Pulmonary artery endothelial cell (primary cell): ENCODE results near the gene INHBA. TPM values are rescaled to one million over a fixed set of nuclear protein-coding genes. Genes with fewer than 3 reads are reported as not detected.

Experiments used
- DNase-seq: peaks from one replicate; pipeline ENCODE4 v3.0.0-alpha.2; 2011; ENCODE audit warnings: low read depth, low spot score
- total RNA-seq: library from RNA; depleted of rRNA; stranded (reverse); fragments of >200 nt; gene quantifications from 2 replicates; pipeline ENCODE4 v1.2.3, GENCODE V29; 2014

Gene INHBA
- total RNA-seq, 1 donor from 2014 or later: 13.1 TPM

- DNase-seq: no peak
These were observed 8.6 kb upstream of the INHBA start for GRCh38 chr7:41711283-41712064.

DNA sequence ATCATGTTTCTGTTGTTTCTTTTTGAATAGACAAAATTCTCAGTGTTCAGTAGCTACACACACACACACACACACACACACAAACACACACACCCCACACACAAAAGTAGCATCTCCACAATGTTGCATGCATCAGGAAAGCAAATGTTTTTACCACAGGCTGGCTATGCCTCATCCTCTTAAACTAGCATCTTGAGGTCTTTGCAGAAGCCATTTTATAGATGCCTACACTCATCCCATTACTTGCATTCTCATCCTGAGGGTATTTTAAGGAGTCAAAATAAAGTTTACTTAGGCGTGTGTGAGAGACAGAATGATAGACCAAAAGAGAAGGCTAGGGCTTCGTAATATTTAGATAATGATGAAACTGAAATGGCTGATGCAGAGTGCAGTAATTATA lies 7.9 kb upstream of the INHBA start:
- no peak for DNase-seq

DNA sequence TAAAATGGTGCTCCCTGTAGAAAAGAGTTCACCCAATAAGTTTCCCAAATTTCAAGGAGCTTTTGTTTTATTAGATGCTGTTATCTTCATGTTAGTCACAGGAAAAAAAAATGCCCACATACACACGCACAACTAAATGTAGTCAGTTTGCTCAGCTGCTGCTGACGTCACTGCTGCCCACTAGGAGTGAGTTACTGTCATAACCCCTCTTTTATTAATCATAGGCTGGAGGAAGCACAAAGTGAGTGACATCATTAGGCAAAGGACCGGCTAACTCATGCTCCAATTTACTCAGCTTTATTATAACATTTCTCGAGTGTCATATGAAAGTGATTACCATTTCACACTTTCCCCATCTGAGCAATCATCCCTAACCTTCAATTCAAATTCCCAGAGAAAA lies 6.7 kb upstream of the INHBA start:
- no peak for DNase-seq

- DNase-seq: no peak
These were observed 5.9 kb upstream of the INHBA start for GRCh38 chr7:41708581-41709358.

- DNase-seq: no peak
These were observed 3.5 kb upstream of the INHBA start for GRCh38 chr7:41706228-41706930.

- DNase-seq: peak; percentile 78
These were observed 2.4 kb upstream of the INHBA start for GRCh38 chr7:41705109-41705901.

- no peak for DNase-seq
These were observed 1.6 kb downstream of the INHBA start for GRCh38 chr7:41701068-41701941.

DNA sequence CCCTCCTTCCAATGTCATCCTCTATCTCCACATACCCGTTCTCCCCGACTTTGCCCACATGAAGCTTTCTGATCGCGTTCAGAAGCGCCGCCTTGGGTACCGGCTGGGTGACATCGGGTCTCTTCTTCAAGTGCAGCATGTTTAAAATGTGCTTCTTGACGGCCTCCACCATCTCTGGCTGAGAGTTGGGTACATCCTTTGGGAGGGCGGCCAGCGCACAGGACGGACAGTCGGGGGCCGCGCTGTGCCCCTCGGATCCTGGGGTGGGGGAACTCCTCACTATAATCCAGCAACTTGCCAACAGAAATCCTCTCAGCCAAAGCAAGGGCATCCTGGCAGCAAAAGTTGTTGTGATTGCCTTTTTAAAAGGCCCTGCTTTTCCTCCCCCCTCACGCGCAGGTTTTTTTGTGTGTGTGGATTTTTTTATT lies 2.8 kb downstream of the INHBA start:
- no peak for DNase-seq

GRCh38 chr7:41699516-41699915 lies 3.4 kb downstream of the INHBA start:
- no peak for DNase-seq

DNA sequence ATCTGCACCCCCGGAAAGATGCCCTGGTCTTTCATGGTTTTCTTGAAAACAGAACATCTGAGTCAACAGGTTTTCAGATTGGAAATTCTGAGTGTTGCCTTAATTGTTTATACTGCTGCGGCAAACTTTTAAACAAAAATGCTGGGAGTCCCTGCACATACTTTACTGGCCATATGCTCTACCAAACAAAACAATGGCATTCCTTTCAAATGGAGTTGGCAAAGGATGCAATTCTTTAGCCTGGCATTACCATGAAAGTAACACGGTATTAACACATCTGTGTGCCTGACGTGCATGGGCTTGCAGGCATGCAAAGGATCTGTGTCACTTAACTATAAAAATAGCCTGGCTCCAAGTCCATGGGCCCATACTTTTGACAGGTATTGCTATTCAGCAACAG lies 4.2 kb downstream of the INHBA start:
- DNase-seq: no peak

GRCh38 chr7:41698114-41698513 lies 4.8 kb downstream of the INHBA start:
- no peak for DNase-seq

- DNase-seq: peak; percentile 76
These were observed 6.5 kb downstream of the INHBA start for GRCh38 chr7:41696323-41696916.

DNA sequence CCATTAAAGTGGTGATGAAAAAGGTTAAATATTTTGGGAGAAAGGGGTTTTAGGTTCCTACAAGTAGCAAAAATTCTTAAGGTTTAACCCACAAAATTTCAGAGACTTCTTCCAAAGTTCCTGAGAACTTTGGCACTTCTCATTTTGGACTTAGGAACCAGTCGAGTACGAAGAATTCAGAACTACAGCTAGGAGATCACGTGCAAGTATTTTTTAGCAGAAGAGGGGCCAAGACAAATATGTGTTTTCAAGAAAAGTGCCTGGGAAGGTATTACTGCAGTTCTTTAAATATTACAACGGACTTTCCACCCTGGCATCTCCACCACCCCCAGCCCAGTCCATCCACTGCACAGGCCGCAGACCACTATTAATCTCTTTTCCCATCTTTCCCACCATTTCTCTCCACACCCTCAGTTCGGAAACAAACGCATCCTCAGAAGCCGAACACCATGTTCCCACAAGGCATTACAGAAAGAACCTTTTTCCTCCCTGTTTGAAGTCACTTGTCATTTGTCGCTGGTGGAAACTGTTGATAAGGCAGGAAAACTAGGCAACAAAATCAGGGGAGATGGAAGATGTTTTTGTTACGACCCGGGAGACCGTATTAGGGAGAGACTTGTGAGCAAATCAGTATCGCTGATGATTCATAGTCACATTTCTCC lies 7.1 kb downstream of the INHBA start:
- peak; percentile 64 for DNase-seq

GRCh38 chr7:41694495-41694894 lies 8.4 kb downstream of the INHBA start:
- no peak for DNase-seq

- DNase-seq: no peak
These were observed 9.5 kb downstream of the INHBA start for GRCh38 chr7:41693150-41693997.

GRCh38 chr7:41692251-41692650 lies 10.6 kb downstream of the INHBA start:
- no peak for DNase-seq

DNA sequence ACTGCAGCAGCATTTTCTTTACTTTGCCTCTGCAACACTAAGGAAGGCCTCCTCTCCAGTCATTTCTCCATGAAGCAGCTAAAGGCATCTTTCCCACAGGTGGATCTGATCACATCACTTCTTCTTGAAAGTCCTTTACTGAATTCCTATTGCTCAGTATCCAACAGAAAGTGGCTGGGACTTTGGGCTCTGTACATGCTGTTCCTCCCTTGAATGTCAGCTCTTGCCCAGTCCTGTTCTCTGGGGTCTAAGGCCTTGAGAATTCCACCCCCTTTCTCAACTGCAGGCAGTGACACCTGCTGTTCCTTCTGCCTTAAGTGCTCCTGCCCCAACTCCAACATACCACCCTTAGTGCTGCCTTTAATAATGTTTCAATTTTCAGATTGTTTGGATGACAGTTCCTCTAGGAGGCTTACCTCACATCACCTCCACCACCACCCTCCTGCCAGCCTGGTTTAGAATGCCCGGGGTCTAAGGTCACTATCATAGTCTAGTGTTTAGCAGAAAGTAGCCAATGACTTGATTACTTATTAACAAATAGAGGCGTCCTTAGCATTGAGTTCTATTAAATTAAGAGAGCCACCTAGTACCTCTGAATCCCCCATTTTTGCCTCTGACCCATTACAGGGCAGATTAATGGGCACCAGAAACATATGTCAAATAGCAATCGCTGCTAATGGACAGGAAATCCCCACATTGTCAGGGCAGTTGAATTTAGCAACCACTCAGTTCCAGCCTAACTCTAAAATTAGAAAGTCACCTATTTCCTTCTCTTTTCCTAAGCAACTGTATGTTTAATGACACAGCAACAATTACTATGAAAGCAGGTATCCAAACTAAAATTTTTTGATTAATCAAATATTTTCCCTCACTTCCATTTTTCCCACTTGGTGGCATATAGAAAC lies 11.4 kb downstream of the INHBA start:
- DNase-seq: no peak
